ENCODE results near the gene RTKN2.

Gene RTKN2

DNA sequence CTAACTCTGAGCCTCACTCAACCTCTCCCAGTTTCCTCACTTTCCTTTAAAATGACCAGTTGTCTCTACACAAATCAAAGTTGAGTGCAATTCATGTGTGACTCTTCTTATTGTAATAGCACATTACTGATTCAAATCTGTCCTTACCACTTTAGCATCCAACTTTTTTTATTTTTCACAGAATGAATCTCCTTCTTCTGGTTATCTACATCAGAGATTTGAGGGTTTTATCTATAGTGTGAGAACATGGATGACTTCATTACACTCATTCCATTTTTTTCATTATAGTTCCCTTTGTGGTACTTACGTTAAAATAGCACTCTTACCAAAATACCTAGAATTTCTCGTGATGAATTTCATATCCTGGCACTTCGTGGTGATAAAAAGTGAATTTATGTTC, 43.3 kb downstream of the RTKN2 start:
- H3K4me3 ChIP-seq (ENCODE audit: low read length, poor library complexity, severe bottlenecking), result no peak overlapping the region
- H4K20me1 ChIP-seq (ENCODE audit: insufficient read depth, low read length, poor library complexity, severe bottlenecking), result no peaks in the 10 kb centered on the region
- H3K4me2 ChIP-seq (ENCODE audit: low read depth, low read length, poor library complexity, severe bottlenecking), result no peak overlapping the region
- no peaks in the 10 kb centered on the region for H3K36me3 ChIP-seq (ENCODE audit: insufficient read depth, low read length)
- H2AFZ ChIP-seq (ENCODE audit: low read length), result no peak overlapping the region
- no peaks in the 10 kb centered on the region for H3K9me2 ChIP-seq (replicated peaks; ENCODE audit: low read depth, low read length)
- H3F3A ChIP-seq (ENCODE audit: low read depth), result no peaks in the 10 kb centered on the region
- H3K79me2 ChIP-seq (ENCODE audit: insufficient read depth, low read length), result no peaks in the 10 kb centered on the region
- H3K9ac ChIP-seq (ENCODE audit: low read depth, low read length, poor library complexity, severe bottlenecking), result no peak overlapping the region
- H3K27me3 ChIP-seq (ENCODE audit: insufficient read depth, low read length, poor library complexity, severe bottlenecking), result no peaks in the 10 kb centered on the region
- TF ChIP-seq, protein P1, sequence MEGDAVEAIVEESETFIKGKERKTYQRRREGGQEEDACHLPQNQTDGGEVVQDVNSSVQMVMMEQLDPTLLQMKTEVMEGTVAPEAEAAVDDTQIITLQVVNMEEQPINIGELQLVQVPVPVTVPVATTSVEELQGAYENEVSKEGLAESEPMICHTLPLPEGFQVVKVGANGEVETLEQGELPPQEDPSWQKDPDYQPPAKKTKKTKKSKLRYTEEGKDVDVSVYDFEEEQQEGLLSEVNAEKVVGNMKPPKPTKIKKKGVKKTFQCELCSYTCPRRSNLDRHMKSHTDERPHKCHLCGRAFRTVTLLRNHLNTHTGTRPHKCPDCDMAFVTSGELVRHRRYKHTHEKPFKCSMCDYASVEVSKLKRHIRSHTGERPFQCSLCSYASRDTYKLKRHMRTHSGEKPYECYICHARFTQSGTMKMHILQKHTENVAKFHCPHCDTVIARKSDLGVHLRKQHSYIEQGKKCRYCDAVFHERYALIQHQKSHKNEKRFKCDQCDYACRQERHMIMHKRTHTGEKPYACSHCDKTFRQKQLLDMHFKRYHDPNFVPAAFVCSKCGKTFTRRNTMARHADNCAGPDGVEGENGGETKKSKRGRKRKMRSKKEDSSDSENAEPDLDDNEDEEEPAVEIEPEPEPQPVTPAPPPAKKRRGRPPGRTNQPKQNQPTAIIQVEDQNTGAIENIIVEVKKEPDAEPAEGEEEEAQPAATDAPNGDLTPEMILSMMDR (conservative IDR thresholded peaks at IDR 0.05; ENCODE audit: low read length), result no peak
- no peak for TF ChIP-seq EZH2phosphoT487 (IDR thresholded peaks at IDR 0.05; ENCODE audit: borderline replicate concordance)
- H3K9me3 ChIP-seq (ENCODE audit: insufficient read depth, low read depth, low read length), result no peaks in the 10 kb centered on the region
- H3K4me1 ChIP-seq (ENCODE audit: insufficient read depth, low read length, poor library complexity, severe bottlenecking), result no peaks in the 10 kb centered on the region

DNA sequence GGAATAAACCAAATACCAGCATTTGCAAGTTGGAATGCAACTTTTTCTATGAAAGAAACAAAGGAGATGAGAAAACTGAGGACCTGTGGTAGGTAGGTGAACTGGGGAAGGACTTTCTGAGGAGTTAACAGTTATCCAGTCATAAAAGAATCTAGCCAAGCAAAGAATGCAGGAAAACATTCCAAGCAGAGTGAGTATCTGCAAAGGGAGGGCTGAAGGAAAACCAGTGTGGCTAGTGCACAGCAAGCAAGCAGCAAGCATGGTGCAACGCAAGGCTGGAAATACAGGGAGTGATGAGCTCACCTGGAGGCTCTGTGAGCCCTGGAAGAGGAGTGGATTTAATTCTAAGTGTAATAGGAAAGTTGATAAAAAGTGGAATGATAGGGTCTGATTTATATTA, 44.0 kb downstream of the RTKN2 start:
- H3K9ac ChIP-seq (ENCODE audit: low read depth, low read length, poor library complexity, severe bottlenecking), result no peak overlapping the region
- H3K79me2 ChIP-seq (ENCODE audit: insufficient read depth, low read length), result no peaks in the 10 kb centered on the region
- H3K36me3 ChIP-seq (ENCODE audit: insufficient read depth, low read length), result no peaks in the 10 kb centered on the region
- no peaks in the 10 kb centered on the region for H4K20me1 ChIP-seq (ENCODE audit: insufficient read depth, low read length, poor library complexity, severe bottlenecking)
- no peak overlapping the region for H3K4me2 ChIP-seq (ENCODE audit: low read depth, low read length, poor library complexity, severe bottlenecking)
- no peak overlapping the region for H2AFZ ChIP-seq (ENCODE audit: low read length)
- no peak for TF ChIP-seq EZH2phosphoT487 (IDR thresholded peaks at IDR 0.05; ENCODE audit: borderline replicate concordance)
- TF ChIP-seq, protein P1 (conservative IDR thresholded peaks at IDR 0.05; ENCODE audit: low read length), result no peak
- H3K9me2 ChIP-seq (replicated peaks; ENCODE audit: low read depth, low read length), result no peaks in the 10 kb centered on the region
- no peaks in the 10 kb centered on the region for H3K4me1 ChIP-seq (ENCODE audit: insufficient read depth, low read length, poor library complexity, severe bottlenecking)
- no peak overlapping the region for H3K4me3 ChIP-seq (ENCODE audit: low read length, poor library complexity, severe bottlenecking)
- no peaks in the 10 kb centered on the region for H3K9me3 ChIP-seq (ENCODE audit: insufficient read depth, low read depth, low read length)
- H3F3A ChIP-seq (ENCODE audit: low read depth), result no peaks in the 10 kb centered on the region
- H3K27me3 ChIP-seq (ENCODE audit: insufficient read depth, low read length, poor library complexity, severe bottlenecking), result no peaks in the 10 kb centered on the region

DNA sequence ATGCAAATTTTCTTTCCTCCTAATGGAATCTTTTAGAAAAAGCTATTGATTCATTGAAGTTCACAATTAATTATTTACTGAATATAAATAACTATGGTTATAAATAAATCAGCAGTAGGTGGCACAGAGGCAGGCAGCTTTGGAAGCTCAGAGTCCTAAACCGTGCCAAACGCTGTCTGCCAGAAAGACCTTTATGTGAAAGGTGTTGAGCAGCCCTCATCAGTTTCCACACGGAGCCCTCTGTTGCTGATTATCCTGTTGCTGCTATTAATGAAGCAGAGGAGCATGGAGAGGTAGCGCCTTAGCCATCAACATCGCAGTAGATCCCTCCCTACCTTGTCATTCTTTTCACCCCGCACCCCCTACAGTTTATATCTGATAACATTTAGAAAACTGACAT, 51.0 kb downstream of the RTKN2 start:
- no peaks in the 10 kb centered on the region for H3K9me3 ChIP-seq (ENCODE audit: insufficient read depth, low read depth, low read length)
- H3K4me3 ChIP-seq (ENCODE audit: low read length, poor library complexity, severe bottlenecking), result no peak overlapping the region
- H2AFZ ChIP-seq (ENCODE audit: low read length), result no peak overlapping the region
- H3K4me1 ChIP-seq (ENCODE audit: insufficient read depth, low read length, poor library complexity, severe bottlenecking), result peaks cover 13% of the 10 kb centered on the region
- no peaks in the 10 kb centered on the region for H4K20me1 ChIP-seq (ENCODE audit: insufficient read depth, low read length, poor library complexity, severe bottlenecking)
- no peaks in the 10 kb centered on the region for H3F3A ChIP-seq (ENCODE audit: low read depth)
- no peaks in the 10 kb centered on the region for H3K9me2 ChIP-seq (replicated peaks; ENCODE audit: low read depth, low read length)
- no peak overlapping the region for H3K4me2 ChIP-seq (ENCODE audit: low read depth, low read length, poor library complexity, severe bottlenecking)
- no peaks in the 10 kb centered on the region for H3K36me3 ChIP-seq (ENCODE audit: insufficient read depth, low read length)
- TF ChIP-seq EZH2phosphoT487 (IDR thresholded peaks at IDR 0.05; ENCODE audit: borderline replicate concordance), result no peak
- TF ChIP-seq, protein P1 (conservative IDR thresholded peaks at IDR 0.05; ENCODE audit: low read length), result no peak
- H3K27me3 ChIP-seq (ENCODE audit: insufficient read depth, low read length, poor library complexity, severe bottlenecking), result no peaks in the 10 kb centered on the region
- no peaks in the 10 kb centered on the region for H3K79me2 ChIP-seq (ENCODE audit: insufficient read depth, low read length)
- H3K9ac ChIP-seq (ENCODE audit: low read depth, low read length, poor library complexity, severe bottlenecking), result no peak overlapping the region

Data from Loucy (cell line).